T-helper 2 cell treated with Interferon-gamma antibody and Interleukin-4, amounts not matched to agents 100 ng/mL and 5 ng/mL, for 36 hours (primary cell): Measurements from ENCODE around the gene WDR20. TPM values are rescaled to one million over a fixed set of nuclear protein-coding genes. Genes with fewer than 3 reads are reported as not detected.

Source experiments
- intact Hi-C: fragments of 100-400 bp; cut with micrococcal nuclease; formaldehyde crosslinking; loops from one replicate; pipeline ENCODE4 v1.15.1; 2023
- total RNA-seq: library from RNA; stranded (reverse); gene quantifications from 2 replicates; pipeline ENCODE4 v1.2.3, GENCODE V29; 2022

WDR20 gene
- total RNA-seq, 1 donor from 2014 or later: 36.0 TPM

DNA sequence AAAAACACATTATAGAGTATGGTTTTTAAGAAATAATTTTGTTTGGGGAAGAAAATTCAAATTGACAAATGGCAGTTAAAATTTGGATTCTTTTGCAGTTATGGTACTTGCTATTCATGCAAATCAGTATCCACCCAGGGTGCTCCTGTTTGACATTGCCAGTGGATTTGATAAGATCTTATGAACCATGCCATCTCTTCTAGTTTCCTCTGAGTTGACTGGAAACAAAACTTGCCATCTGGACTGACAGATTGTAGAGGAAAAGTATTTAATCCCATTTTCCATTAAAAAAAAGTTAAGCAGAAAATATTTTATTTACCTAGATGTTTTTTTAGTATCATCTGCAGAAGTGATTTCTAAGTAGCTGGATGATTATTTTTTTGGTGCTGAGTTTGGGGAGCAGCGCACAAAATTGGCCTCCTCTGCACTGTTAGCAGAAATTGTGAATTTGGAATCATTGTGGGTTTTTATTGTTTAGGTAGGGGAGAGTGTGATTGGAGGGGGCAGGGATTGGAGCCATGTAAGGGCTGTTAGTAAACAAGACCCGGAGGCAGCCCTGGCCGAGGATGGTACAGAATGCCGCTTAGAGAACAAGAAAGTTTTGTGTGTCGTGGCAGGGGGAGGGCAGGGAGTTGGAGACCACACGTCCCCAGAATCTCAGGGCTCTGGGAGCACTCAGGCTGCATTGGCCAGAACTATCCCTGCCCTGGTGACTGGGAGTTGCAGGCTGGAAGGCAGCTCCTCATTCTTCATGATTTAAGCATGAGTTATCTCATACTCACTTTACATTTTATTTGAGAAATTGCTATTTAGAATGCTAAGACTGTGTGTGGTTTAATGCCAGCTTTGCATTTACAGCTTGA, 56.6 kb downstream of the WDR20 start:
- intact Hi-C loops: no loop called here

DNA sequence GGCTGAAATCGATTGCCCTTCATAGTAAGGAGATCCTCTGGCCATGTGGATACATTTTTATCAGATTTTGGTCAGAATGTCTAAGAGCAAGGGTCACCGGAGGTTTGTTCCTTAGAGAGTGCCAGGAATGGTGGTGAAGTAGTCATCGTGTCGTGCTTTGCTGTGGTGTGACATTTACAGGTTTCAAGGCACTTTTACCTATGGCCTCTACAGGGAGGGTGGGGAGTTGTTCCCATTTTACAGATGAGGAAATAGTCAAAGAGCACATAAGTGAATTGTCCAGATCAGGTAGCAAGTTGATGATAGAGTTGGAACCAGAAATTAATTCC, 57.2 kb downstream of the WDR20 start:
- intact Hi-C loops: no loop called here

DNA sequence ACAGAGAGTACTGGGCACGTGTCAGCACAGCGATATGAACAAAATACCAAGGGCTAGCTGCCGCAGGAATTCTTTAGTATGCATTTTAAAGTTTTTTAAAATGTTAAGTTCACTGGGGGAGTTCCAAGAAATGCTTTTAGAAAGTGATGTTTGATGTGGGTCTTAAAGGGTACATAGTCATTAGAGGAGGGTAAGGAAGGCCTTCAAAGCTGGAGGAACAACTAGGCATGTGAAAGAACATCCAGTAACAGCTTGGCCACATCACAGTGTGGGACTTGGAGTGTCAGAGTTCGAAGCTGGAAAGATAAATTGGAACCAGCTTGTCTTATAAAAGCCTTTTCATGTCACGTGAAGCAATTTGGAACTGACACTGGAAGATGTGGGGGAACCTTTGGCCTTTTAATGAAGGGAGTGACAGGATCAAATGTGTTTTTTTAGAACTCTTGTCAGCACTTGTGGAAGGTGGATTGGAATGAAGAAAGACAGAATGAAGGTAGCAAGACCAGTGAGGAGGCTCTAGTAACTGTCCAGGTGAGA, 57.7 kb downstream of the WDR20 start:
- intact Hi-C loops: no loop called here

DNA sequence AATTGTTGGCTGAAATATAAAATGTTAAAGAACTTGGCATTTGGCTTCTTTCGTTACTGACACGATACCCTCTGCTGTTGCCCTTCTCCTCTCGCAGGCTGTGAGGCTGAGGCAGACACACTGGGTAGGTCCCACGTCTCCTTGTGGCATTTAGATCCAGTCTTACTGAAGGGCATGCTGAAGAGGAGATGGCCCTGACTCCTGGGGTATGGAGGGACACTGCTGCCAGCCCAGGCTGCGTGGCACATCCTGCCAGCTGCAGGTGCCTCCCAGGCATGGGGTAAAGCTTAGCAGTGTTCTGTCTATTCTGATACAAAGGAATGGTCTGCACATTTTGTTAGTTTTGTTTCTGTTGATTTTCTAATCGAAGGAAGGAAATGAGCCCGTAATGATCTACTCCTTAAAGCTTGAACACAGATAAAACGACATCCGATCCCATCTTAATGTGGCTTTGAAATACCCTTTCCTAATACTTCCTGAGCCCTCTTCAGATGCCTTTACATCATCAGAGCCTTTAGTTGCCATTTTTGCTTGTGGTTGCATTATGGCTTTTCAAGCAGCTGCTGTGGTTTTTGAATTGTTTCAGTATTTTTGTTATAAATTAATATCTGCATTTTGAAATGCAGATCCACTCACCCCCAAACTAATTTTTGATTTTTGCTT, 61.1 kb downstream of the WDR20 start:
- intact Hi-C loops: no loop called here

DNA sequence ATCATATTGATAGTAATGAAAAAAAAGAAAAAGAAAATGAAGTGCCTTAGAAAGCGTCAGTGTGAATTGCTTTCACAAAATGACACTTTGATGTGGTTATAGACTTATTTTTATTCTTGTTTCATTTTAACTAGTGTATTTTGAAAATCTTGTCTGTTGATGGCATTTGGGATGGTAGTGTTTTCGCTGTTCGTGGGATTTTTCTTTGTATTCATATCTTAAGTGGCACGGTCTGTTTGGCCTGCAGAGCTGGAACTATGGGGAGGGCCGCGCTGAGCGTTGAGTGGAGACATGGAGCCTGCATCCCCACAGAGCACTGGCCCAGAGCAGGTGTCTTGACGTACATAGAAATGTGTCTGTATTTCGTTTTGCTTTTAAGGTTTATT, 61.6 kb downstream of the WDR20 start:
- intact Hi-C loops: no loop called here

DNA sequence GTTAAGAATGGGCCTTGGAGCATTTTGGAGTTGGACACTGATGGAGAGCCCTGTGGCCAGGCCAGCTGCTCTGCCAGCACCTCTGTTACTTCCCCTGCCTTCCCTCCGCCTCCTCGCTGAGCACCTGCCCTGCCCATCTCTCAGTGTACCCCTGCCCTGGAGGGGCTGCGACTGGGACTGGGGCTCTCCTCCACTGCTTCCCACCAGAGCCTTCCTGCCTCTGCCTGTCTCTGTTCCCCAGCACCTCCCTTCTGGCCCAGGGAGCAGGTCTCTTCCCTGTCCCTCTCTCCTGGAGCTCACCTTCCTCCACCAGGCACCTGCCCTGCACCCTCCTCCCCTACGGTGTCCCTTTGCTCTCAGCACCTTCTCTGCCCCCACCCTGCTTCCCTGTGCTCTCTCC, 62.1 kb downstream of the WDR20 start:
- intact Hi-C loops: no loop called here

DNA sequence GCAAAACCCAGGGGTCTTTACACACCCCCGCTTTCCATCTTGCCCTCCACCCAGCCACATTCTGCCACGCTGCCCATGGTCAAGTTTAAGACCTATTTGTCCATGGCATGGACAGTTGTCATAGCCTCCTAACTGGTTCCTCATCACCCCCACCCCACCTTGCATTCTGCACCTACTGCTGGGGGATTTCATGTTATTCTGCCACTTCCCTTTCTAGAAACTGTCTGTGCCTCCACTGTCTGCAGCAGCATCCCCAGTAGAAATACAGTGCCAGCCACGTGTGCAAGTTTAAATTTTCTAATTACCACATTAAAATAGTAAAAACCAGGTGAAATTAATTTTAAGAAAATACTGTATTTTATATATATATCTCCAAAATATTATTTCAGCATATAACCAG, 63.2 kb downstream of the WDR20 start:
- intact Hi-C loops: no loop called here

DNA sequence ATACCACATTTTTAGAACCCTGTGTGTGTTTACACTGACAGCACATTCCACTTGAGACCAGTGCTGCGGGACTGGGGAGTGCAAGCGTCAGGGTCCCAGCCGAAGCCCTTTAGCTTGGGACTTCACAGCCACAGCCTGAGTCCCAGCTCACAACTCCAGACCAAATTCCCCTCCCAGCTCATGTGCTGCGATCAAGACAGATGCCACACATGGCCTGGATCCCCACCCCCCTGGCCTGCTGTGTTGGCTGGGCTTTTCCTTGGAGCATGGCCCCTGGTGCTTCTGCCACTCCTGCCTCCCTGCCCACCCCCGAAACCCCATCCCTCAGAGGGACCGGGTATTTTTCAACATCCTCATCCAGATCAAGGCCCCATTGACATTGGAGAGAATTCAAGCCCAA, 63.7 kb downstream of the WDR20 start:
- intact Hi-C loops: no loop called here

DNA sequence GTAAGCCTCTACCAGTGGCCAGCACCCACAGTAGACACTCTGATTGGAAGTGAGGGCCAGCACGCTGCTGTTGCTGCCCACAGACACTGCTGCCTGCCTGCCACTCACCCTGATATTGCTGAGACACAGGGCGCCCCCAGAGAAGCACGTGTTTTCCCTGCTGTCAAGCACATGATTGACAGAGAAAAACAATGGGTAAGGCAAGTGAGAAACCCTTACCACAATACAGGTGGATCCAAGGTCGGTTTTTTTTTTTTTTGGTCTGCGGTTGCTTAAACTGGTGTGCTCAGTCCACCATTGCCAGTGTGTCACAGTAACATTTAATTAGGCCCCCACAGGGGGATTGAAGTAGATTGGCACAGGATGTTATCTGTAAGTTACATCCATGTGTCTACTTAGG, 65.9 kb downstream of the WDR20 start:
- intact Hi-C loops: no loop called here

DNA sequence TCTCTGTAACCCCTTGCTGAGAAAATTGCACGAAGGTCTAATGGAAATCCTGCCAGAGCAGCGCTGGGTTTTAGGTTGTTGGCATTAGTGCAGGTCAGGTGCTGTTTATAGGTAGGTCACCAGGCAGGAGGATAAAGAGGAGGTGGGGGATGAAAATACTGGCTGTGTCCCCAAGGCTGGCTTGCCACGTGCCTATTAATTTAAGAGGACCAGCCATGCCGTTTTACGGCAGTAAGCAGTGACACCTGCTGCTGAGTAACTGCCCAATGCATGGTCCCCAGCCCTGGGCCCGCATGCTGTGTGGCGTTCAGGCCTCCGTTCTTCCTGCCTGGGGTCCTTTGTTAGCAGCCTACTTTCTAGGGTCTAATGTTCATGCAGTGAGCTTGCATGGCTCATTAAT, 67.2 kb downstream of the WDR20 start:
- intact Hi-C loops: no loop called here

DNA sequence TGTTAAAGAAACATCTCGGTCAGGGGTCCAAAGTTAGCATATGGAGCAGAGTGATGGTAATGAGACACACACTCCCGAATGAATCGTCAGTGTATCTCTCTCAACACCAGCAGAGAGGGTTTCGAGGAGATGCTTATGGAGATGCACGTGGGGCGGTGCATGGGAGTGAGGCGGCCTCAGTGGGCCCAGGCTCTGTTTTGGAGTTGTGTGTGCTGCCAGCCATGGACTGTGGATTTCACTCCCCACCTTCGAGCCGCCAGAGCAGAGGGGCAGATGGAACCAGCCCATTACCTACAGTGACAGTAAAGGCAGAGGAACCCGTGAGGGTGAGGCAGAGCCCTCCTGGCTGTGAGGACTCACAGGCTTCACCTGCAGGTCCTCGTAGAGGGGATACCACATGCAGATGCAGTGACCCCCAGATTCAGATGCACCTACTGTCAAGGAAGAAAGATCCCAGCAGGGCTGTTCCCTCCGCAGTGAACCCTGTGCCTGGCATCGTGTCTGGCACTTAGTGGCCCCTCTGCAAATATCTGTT, 68.2 kb downstream of the WDR20 start:
- intact Hi-C loops: no loop called here

DNA sequence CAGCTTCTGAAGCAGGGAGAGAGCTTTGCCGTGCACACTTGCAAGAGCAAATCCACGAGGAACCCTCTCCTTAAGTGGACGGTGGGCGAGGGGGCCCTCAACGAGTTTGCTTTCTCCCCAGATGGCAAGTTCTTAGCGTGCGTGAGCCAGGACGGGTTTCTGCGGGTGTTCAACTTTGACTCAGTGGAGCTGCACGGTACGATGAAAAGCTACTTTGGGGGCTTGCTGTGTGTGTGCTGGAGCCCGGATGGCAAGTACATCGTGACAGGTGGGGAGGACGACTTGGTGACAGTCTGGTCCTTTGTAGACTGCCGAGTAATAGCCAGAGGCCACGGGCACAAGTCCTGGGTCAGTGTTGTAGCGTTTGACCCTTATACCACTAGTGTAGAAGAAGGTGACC, 69.0 kb downstream of the WDR20 start:
- intact Hi-C loops: no loop called here

DNA sequence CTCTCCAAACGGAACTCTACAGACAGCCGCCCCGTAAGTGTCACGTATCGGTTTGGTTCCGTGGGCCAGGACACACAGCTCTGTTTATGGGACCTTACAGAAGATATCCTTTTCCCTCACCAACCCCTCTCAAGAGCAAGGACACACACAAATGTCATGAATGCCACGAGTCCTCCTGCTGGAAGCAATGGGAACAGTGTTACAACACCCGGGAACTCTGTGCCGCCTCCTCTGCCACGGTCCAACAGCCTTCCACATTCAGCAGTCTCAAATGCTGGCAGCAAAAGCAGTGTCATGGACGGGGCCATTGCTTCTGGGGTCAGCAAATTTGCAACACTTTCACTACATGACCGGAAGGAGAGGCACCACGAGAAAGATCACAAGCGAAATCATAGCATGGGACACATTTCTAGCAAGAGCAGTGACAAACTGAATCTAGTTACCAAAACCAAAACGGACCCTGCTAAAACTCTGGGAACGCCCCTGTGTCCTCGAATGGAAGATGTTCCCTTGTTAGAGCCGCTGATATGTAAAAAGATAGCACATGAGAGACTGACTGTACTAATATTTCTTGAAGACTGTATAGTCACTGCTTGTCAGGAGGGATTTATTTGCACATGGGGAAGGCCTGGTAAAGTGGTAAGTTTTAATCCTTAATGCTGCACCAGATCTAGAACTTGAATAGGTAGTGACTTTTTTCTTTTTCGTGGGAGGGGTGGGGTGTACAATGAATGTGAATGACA, 69.7 kb downstream of the WDR20 start:
- intact Hi-C loops: no loop called here

DNA sequence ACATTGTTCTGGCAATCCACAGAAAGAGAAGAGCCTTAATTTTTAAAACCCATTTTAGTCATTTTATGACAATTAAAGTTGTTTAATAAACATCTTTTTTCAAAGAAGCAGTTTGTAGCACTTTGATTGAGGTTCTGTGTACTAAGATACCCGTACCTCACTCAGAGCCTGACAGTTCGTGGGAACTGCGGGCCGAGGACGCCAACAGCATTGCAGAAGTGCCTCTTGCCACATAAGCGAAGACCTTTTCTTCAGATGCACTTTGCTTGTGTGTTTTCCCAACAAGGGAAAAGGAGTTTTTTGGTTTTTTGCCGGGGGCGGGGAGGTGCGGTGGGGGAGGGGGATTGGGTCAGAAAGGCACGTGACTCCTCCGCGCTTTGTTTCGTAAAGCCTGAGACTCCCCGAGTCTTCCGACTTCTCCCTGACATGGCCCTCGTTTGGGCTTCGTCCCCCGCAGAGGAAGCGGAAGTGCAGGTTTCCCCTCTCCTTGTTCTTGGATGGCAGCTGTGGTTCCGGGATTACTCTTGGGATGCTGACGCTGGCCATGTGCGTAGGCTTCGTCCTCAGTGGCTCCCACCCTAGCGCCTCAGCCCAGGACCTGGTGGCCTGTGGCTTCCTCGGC, 70.8 kb downstream of the WDR20 start:
- intact Hi-C loops: no loop called here

DNA sequence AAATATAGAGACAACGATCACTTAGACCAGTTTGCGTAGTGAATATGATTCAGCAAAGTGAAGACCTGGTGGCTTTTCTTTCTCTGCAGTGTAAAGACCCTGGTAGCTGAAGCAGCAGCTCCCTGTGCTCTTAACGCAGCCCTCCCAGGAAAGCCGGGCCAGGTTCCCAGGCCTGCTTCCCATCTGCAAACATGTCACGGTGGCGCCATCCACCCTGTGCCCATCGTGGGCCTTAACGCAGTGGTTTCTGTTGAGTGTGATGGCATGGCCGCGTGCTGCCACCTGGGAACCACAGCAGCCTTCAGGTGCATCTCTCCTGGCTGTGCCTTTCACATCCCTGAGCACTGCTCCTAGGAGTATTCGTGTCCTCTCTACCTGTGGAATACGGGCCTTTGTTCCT, 71.5 kb downstream of the WDR20 start:
- intact Hi-C loops: no loop called here

DNA sequence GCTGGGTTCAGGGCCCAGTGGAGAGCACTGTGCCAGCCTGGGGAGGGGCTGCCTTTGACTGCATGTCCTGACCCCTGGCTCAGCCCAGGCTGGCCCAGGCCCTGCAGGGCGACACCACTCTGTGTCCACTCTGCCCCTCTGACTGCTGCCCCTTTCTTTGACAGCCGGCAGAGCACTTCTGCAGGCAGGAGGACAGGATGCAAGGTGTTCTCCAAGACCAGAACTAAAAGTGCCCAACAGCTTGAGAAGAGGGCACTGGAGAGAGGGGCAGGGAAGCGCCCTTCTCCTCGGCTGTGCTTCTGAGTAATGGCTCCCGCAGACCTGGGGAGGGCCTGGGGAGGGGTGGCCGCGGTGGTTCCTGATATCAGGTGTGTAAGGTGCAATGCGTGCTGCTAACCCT, 72.7 kb downstream of the WDR20 start:
- intact Hi-C loops: no loop called here

DNA sequence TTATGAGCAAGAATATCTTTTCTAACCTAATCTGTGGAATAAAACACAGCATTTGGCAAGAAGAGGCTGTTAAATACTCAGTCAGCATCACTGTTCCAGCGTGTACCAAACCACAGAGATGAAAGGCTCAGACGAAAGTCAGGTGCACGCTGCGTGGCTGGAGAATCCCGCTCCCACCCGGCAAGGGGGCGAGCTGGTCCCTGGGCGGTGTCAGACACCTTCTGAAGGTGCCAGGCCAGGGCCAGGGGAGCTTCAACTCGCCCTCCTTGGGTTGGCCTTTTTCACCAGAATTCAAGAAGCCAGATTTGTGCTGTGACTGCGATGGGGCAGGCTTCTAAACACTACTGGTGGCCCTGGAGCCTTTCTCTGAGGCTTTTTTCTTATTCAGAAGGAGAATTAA, 73.1 kb downstream of the WDR20 start:
- intact Hi-C loops: no loop called here

DNA sequence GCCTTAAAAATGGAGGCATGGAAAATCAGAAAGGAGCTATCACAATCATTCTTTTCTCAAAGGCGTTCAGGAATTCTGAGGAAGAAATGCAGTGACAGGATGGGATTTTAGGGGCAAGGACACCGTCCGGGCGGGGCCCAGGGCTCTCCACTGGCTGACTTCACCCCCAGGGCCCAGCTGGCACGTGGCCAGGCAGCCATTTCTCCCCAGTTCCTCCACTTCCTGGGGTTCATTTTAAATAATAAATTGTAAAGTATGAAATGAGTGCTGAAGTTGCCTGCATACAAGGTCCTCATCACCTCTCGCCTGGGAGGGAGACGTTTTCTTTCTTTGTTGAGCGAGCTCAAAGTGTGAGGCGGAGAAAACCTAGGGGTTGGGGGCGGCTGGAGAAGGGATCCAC, 73.8 kb downstream of the WDR20 start:
- intact Hi-C loops: no loop called here

DNA sequence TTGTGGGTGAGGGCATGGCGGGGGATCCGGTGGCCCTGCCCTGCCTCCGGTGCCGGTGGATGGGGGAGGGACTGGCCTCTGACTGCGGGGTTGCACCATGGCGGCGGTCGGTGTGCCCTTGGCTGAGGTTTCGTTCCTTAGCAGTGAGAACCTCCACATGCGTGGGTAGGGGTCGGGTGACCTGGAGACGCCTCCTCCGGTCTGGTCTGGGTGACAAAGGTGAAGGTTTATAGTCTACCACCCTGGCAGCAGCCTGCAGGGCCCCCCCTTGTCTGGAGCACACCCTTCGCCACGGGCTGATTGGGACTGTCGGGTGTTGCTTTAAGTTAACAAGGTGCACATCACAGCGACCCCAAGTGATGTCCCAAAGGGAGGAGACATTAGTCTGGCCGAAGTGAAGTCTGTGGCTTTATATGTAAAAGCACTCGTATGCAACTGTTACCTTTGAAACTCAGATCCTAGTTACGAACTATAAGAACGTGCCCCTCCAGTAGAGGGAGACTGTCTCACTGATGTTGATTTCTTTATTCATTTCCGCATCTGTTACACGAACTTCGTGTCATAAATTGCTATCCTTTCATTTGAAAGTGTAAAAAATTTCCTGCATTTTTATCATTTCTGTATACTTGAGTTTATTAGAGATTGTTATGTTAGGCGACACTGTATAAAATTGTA, 74.4 kb downstream of the WDR20 start:
- intact Hi-C loops: no loop called here

DNA sequence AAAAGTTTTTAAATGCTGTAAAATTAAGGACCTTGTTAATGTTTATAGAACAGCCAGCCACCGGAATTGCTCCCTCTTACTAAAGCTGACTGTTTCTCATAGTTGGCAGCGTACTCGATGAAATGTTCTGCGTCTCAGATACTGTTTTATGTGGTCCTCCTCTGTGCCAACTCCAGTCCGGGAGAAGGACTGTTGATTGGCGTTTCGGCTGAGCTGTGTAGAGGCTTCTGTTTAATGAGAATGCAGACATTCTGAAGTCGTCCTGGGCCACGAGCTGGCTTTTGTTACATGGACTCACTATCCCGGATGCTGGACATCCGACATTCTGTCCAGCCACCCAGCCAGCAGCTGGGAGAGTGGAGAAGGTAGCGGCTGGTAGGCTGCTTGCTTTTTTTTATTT, 75.4 kb downstream of the WDR20 start:
- intact Hi-C loops: no loop called here
